NCI-H1436 treated with DMSO at 0.1 percent for 48 hours (cell line): ENCODE results near the gene ZDHHC21.

Experiments used
- DNase-seq: peaks from one replicate; lab custom pipeline; 2025; lab: John Stamatoyannopoulos, UW

The ZDHHC21 gene

GRCh38 chr9:14693251-14693861 is at the start of gene ZDHHC21:
Gene ZDHHC21 (minus strand): TSS chr9:14693432. CDS start chr9:14674340, 19,092 bp downstream.
- DNase-seq, result no peak

GRCh38 chr9:14741369-14741768 is 48.1 kb upstream of the ZDHHC21 start:
- DNase-seq, result no peak

- no peak for DNase-seq
Observed at GRCh38 chr9:14733133-14733532, 39.9 kb upstream of the ZDHHC21 start.

GRCh38 chr9:14731294-14731981 is 38.2 kb upstream of the ZDHHC21 start:
- no peak for DNase-seq

GRCh38 chr9:14730461-14730898 is 37.2 kb upstream of the ZDHHC21 start:
- DNase-seq, result no peak

- no peak for DNase-seq
Observed at GRCh38 chr9:14723301-14723700, 30.1 kb upstream of the ZDHHC21 start.

GRCh38 chr9:14722391-14723035 is 29.3 kb upstream of the ZDHHC21 start, which contains the start of gene CER1:
Gene CER1 (minus strand): TSS chr9:14722733. CDS start chr9:14722672, 61 bp downstream.
- no peak for DNase-seq

- DNase-seq, result no peak
Observed at GRCh38 chr9:14719231-14719923, 26.1 kb upstream of the ZDHHC21 start.

GRCh38 chr9:14715102-14715501 is 21.9 kb upstream of the ZDHHC21 start:
- DNase-seq, result no peak

GRCh38 chr9:14713187-14713767 is 20.0 kb upstream of the ZDHHC21 start:
- no peak for DNase-seq

- no peak for DNase-seq
Observed at GRCh38 chr9:14710804-14711203, 17.6 kb upstream of the ZDHHC21 start.

GRCh38 chr9:14706530-14707140 is 13.4 kb upstream of the ZDHHC21 start:
- DNase-seq, result no peak

- DNase-seq, result no peak
Observed at GRCh38 chr9:14705079-14705478, 11.8 kb upstream of the ZDHHC21 start.

- no peak for DNase-seq
Observed at GRCh38 chr9:14704281-14704680, 11.0 kb upstream of the ZDHHC21 start.

- no peak for DNase-seq
Observed at GRCh38 chr9:14702200-14702720, 9.0 kb upstream of the ZDHHC21 start.

GRCh38 chr9:14692470-14693250 is 572 bp downstream of the ZDHHC21 start:
- DNase-seq, result no peak

- no peak for DNase-seq
Observed at GRCh38 chr9:14690948-14691730, 2.1 kb downstream of the ZDHHC21 start.

GRCh38 chr9:14687042-14687719 is 6.1 kb downstream of the ZDHHC21 start:
- no peak for DNase-seq

- no peak for DNase-seq
Observed at GRCh38 chr9:14686168-14686567, 7.1 kb downstream of the ZDHHC21 start.
